Stimulated activated CD4-positive, alpha-beta T cell treated with anti-CD3 and anti-CD28 coated beads, Interleukin-1b, Interleukin-23, amount 100 ng/mL, for 1 hour (primary cell): ENCODE results near the gene RTN4.
"Not testable (repeated sequence)": the region's sequence is repeated elsewhere in the genome, so short reads cannot be mapped to it uniquely, and the experiment has no call there.

ENCODE experiments used
- DNase-seq, 2 donors: peaks; one replicate each; pipeline ENCODE4 v3.0.0-alpha.2; 2020; ENCODE audit warnings: low read depth in 2 of 2

RTN4 gene

GRCh38 chr2:55063713-55064323, 13.6 kb upstream of the RTN4 start:
- no peak for DNase-seq

- DNase-seq = no peak
Measured at GRCh38 chr2:55063226-55063625, 13.0 kb upstream of the RTN4 start.

GRCh38 chr2:55062754-55063153, 12.5 kb upstream of the RTN4 start:
- DNase-seq = no peak

GRCh38 chr2:55061523-55062344, 11.5 kb upstream of the RTN4 start:
- DNase-seq = no peak

- DNase-seq = no peak
Measured at GRCh38 chr2:55059793-55060192, 9.5 kb upstream of the RTN4 start.

GRCh38 chr2:55057474-55057873, 7.2 kb upstream of the RTN4 start:
- DNase-seq = no peak

GRCh38 chr2:55056024-55056521, 5.8 kb upstream of the RTN4 start:
- DNase-seq = no peak

- no peak for DNase-seq
Measured at GRCh38 chr2:55054106-55054875, 4.0 kb upstream of the RTN4 start.

- not testable (repeated sequence) for DNase-seq
Measured at GRCh38 chr2:55053225-55053624, 3.0 kb upstream of the RTN4 start.

- no peak for DNase-seq
Measured at GRCh38 chr2:55052129-55053061, 2.1 kb upstream of the RTN4 start.

GRCh38 chr2:55051026-55051866, 995 bp upstream of the RTN4 start:
- DNase-seq = peak in 1 of 2 donors; percentile 11

GRCh38 chr2:55049821-55050099, 491 bp downstream of the RTN4 start:
- no peak for DNase-seq

GRCh38 chr2:55049043-55049820, 1.0 kb downstream of the RTN4 start:
- DNase-seq = peak; percentile 6 to 24

- no peak for DNase-seq
Measured at GRCh38 chr2:55048508-55049042, 1.7 kb downstream of the RTN4 start.

- no peak for DNase-seq
Measured at GRCh38 chr2:55047677-55048299, 2.5 kb downstream of the RTN4 start.

- DNase-seq = no peak
Measured at GRCh38 chr2:55045780-55046179, 4.5 kb downstream of the RTN4 start.

- DNase-seq = no peak
Measured at GRCh38 chr2:55043841-55044240, 6.4 kb downstream of the RTN4 start.

GRCh38 chr2:55038428-55038827, 11.8 kb downstream of the RTN4 start:
- DNase-seq = no peak

GRCh38 chr2:55035716-55036115, 14.5 kb downstream of the RTN4 start:
- no peak for DNase-seq
